HG02870 (cell line): Measurements from ENCODE around the gene TSC22D4.
"Not testable (repeated sequence)": the region's sequence is repeated elsewhere in the genome, so short reads cannot be mapped to it uniquely, and the experiment has no call there.

Source experiments
- ATAC-seq: cut with Tn5 transposase; IDR thresholded peaks from one replicate; pipeline ENCODE4 v1.9.1; 2021; ENCODE audit warnings: mild to moderate bottlenecking, moderate library complexity; ENCODE audit not compliant: unreplicated experiment

Gene TSC22D4

DNA sequence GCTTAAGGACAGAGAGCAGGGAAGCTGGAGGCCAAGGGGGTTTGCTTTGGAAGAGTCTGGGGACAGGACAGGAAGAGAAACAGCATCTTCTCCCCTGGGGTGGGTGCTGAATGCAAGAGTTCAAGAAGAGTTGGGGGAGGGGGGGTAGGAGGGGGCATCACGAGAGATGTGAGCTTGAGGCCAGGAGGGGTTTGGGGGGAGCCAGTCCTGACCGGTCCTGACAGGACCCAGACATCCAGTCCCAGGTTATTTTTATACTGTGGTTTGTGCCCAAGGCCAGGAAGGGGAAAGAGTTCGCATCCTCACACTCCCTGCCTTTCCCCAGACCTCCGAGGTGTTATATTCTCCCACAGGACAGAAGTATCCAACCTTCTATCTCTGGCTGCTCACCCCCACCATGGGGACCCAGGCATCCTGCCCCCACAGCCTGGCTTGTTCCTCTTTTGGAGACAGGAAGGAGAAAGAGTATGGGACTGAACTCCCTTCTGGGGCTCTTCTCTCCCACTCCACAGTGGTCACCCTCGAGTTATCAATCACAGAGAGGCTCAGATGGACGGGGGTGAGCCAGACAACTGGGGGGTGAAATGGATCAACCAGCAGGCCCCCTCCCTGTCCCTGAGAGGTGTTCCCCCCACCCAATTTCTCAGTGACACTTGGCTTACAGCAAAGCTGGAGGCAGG is 2.8 kb downstream of the TSC22D4 start:
- no peak for ATAC-seq

DNA sequence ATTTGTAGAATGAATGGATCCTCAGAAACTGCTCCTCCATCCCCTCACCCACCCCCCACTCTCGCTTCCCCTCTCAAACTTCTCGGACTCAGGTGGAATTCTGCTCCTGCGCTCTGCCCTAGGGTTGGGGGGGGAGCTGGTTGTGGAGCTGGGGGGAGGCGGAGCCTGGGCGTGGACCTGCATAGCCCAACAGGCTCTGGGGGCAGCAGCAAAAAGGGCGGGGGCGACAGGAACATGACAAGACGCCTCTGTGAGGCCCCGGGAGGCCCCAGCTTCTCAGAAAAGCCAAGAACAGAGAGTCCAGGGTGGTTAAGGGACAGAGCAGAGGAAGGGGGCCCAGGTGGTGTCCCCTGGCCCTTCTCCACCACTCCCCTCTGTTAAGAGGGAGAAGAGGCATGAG is 3.5 kb downstream of the TSC22D4 start:
- ATAC-seq = no peak

DNA sequence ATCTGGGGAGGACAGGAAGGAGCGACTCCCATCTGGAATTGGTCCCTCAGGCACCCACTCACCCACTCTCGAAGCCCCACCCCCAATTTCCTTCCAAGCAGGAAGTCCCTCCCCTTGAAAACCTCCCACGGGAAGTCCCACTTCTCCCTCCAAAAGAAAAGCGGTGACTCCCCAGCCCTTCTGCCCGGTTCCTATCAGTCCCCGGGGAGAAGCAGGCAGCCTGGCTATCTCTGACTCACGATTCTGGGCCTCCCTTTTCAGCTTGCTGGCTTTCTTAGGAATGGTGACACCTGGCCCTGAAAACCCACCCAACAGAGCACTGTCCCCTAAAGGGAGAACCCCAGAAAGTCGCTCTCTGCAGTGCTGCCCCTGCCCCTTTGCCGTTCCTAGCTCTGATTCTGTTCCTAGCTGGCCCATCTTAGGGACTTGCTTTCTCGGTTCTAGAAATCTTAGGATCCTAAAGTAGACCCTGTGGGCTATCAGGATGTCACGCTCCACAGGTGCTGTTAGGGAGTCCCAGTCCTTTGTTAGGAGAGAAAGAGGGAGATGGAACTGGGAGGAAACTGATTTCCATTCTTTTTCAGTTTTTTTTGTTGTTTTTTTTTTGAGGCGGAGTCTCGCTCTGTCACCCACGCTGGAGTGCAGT is 6.0 kb downstream of the TSC22D4 start:
- no peak for ATAC-seq

DNA sequence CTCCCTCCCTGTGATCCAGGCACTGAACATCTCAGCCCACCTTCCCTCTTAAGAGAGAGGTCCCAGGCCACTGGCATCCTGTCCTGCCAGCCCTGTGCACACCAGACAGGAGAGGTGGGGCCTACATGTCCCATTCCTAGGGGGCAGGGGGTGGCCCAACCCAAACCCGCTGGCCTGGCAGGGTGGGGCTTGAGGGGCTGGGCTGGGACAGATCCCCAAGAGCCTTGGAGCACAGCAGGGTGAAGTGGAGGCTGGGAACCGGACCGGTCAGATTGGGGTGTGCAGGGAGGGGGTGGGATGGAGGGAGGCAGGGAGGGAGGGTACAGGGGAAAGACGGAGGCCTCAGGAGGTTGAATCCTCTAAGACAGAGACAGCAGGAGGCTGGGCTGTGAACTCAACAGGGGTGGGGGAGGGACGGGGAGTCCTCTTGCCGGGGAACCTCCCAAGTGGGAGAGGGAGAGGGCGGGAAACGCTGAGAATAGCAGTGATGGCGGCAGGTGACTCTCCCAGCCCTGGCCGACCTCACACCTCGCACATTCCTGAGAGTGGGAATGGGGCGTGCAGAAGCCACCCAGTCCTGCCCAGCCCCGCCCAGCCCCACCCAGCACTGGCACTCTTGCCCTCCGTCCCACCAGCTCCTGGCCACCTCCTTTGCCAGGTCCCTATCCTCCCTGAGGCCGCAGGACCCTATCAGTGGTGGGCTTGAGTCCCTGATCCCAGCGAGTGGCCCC is 6.7 kb downstream of the TSC22D4 start:
- no peak for ATAC-seq

DNA sequence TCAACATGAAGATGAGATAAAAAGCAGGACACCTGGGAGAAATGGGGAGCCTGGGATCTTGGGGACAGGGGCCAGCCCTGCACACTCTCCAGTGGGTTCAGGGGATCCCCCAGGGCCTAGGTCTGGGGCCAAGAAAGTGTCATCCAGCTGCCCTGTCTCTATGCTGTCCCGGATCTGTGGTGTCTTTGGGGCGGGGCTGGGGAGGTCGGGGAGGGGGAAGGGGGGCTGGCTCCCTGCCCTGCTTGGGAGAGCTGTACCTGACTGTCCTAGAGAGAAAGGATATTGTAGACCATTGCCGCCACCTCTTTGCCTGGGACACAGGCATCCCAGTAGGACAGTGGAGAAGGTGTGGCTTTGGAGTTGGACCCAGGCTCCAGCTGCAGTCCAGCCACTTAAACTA is 8.0 kb downstream of the TSC22D4 start:
- ATAC-seq = no peak

DNA sequence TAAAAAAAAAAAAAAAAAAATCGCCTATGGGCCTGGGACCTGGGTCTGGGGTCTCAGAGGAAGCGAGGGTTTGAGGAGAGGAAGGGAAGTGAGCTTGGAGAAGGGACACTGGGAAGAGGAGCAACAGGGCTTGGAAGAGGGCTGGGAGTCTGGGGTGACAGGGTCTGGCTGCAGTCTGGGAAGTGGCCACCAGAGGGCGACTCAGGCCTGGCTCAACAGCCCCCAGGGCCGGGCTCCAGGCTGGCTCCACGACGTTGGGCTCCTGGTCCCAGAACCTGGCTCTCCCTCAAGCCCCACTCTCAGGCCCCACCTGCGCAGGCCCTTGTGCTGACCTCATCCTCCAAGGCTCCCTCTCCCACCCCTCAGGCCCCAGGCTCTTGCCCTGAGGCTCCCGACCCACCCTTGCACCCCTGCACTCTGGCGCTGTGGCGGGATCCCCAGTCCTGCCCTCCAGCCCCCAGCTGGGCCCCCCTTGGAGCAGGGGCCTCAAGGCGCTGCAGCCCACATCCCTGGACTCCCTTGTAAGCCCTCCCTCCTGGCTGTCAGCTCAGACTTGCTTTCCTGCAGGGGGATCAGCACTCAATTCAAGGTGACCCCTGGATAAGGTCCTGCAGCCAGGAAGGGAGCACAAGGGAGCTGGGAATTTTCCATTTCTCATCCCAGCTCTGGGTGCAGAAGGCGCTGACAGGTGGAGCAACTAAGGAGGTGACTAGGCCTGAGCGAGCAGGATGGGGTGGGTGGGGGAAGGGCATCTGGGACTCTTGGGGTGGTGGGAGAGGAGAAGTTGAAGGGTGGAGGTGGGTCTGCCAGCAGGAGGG is 9.6 kb downstream of the TSC22D4 start:
- ATAC-seq = no peak

DNA sequence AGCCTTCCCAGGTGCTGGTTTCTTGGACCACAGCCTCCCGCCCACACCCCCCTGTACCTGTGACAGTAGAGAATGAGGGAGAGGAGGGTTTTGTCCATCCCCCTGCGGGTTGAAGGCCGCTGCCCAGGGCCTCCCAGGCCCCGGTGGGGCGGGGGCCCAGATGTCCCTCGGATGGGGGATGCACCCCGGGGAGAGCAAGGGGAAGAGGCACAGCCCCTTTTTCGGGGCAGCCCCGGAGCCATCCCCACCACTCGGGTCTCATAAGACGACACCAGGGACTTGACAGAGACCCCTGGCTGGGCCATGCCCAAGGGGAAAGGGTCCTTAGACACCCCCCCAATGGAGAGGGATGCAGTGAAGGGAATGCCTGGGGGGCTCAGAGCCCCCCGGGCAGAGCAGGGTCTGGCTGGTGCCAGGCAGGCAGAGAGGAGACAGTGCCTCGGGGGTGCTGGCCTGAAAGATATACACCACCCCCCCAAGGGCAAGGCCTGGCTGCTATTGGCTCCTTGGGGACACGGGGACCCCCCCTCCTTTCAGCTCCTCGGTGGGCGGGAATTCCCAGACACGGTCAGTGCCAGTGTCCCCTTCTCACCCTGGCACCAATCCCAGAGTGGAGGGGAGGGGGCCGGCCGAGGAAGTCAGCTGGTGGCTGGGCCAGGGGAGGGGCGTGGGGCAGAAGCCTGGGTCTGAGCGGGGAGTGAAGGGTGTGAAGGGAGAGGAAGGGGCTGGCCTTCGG is 11.2 kb downstream of the TSC22D4 start:
- ATAC-seq = no peak

DNA sequence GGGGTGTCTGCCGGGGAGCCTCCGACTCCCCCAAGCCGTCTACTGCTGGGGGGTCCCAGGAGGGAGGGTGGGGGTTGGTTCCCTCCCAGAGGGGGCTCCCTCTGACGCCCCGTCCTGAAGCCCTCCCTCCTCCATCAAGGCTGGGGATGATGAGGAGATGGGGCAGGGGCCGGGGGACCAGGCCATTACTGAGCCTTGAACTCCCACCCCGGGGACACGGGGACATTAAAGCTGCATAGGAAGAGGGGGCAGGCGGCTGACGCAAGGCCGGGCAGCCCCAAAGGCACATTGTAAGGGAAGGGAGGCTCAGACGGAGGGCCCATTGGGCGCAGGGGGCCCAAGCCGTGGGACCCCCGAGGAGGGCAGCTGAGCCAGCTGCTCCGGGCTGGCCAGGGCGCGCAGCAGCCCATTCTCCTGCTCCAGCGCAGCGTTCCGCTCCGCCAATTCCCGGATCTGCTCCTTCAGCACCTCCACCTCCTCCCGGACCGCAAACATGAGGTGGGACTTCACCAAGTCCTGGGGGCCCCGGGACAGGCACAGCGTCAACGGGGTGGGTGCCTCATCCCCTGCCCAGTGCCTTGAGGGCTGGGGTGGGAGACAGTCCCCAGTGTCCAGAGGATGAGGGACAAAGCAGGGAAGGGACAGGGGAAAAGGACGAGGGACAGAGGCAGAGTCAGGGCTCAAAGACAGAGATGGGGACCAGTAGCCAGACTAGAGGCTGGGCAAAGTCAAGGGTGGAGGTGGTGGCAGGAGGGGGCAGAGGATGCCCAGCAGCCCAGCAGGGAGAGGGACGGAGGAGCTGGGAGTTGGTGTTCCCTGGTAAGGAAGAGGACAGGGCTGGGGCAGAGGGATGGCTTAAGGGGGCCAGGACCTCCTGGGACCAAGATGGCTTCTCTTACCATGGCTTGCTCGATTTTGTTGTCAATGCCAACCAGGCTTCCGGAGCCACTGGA is 12.1 kb downstream of the TSC22D4 start:
- ATAC-seq = no peak

DNA sequence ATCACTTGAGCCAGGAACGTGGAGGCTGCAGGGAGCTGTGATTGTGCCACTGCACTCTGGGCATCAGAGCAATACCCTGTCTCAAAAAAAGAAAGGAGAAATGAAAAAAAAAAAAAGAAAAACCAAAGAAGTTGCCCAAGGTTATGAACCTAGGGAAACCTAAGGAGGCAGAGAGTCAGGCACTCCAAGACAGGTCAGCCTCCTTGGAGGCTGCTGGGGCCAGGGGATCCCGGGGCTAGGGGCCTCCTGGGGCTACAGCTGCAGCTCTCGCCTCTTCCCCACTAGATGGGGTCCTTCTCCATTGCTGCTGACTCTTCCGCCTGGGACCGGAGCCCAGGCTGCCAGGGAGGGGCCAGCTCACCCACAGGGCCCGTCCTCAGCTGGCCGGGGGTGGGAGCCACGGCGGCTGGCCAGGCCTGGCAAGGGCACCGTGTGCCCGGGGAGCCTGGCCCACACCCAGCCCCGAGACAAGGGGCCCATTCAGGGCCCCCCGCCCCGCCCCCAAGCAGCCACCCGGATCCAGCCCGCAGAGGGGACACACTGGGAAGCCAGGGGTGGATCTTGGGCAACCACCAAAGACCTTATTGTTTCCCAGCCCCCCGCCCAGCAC is 13.2 kb downstream of the TSC22D4 start:
- ATAC-seq = no peak

DNA sequence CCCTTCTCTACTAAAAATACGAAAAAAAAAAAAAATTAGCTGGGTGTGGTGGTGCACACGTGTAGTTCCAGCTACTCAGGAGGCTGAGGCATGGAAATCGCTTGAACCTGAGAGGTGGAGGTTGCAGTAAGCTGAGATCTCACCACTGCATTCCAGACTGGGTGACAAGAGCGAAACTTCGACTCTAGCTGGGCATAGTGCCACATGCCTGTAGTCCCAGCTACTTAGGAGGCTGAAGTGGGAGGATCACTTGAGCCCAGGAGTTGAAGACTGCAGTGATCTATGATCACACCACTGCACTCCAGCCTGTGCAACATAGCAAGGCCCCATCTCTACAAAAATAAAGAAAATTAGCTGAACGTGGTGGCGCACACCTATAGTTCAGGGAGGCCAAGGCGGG is 13.7 kb downstream of the TSC22D4 start:
- ATAC-seq = no peak

DNA sequence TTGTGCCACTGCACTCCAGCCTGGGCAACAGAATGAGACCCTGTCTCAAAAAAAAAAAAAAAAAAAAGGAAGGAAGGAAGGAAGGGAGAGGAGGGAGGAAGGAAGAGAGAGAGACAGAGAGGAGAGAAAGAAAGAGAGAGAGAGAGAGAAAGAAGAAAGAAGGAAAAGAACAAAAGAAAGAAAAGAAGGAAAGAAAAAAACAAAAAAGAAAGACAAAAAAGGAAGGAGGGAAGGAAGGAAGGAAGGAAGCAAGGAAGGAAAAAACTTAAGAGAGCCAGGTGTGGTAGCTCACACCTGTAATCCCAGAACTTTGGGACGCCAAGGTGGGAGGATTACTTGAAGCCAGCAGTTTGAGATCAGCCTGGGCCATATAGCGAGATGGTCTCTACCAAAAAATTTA is 14.2 kb downstream of the TSC22D4 start:
- no peak for ATAC-seq

DNA sequence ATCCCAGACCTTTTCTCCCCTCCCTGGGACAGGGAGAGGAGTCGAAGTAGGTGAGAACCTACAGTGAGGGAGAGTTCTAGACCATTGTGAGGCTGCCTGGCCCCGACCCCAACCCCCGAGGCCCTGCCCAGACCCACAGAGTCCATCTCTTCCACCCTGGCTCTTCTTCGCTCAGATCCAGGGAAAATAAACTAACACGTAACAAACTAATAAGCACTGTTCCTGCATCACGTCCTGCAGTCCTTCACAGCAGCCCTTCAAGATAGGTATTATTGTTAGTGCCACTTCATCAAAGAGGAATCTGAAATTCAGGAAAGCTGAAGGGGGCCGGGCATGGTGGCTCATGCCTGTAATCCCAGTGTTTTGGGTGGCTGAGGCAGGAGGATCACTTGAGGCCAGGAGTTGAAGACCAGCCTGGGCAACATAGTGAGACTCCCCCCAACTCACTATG is 14.8 kb downstream of the TSC22D4 start, which contains the start of gene SPACDR:
Gene SPACDR (minus strand): TSS at position 51 of the 451 bp plus-strand sequence. CDS start 235 bp downstream, outside the sequence.
- ATAC-seq = no peak

DNA sequence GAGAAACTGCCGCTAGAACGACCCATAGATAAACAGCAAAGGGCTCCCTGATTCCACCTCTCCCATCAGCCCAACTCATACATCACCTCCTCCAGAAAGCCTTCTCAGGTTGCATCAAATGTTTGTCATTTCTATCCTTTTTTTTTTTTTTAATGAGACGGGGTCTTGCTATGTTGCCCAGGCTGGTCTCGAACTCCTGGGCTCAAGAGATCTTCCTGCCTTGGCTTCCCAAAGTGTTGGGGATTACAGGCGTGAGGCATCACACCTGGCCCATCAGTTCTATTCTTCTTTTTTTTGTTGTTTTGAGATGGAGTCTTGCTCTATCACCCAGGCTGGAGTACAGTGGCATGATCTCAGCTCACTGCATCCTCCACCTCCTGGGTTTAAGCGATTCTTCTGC is 22.0 kb downstream of the TSC22D4 start:
- ATAC-seq = no peak

DNA sequence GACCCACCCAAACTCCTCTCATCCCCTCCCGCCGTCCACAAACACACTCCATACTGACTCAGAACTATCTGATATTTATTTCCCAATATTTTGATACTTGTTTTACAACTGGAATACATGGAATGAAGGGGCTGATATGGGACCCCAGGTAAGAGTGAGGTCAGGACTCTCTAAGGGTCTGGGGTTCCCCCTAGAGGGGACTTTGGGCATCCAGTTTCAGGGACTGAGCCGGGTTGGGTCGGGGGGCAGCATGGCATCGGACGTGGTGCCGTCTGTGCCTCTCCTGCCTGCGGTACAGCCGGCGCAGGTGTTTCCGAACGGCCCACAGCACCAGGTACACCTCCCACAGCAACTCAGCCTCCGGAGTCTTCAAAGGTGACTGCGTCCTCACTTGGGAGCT is 22.5 kb downstream of the TSC22D4 start:
- no peak for ATAC-seq

DNA sequence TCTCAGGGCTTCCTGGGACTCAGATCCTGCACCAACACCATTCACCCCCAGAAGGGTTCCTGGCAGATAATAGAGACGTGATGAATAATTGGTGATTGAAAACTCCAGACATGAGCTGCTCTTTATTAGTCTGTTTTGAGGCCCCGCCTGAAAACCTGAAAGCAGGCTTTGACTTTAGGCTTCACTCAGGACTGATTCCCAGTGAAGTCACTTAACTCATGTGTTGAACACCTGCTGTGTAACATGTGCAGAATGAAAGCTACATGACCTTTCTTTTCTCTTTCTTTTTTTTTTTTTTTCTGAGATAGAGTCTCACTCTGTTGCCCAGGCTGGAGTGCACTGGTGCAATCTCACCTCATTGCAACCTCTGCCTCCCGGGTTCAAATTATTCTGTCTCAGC is 23.8 kb downstream of the TSC22D4 start:
- no peak for ATAC-seq

DNA sequence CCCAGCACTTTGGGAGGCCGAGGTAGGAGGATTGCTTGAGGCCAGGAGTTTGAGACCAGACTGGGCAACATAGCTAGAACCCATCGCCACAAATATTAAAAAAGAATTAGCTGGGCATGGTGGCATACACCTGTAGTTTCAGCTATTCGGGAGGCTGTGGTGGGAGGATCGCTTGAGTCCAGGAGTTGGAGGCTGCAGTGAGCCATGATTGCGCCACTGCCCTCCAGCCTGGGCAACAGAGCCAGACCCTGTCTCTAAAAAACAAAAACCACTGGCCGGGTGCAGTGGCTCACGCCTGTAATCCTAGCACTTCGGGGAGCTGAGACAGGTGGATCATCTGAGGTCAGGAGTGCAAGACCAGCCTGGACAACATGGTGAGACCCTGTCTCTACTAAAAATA is 25.2 kb downstream of the TSC22D4 start:
- not testable (repeated sequence) for ATAC-seq

DNA sequence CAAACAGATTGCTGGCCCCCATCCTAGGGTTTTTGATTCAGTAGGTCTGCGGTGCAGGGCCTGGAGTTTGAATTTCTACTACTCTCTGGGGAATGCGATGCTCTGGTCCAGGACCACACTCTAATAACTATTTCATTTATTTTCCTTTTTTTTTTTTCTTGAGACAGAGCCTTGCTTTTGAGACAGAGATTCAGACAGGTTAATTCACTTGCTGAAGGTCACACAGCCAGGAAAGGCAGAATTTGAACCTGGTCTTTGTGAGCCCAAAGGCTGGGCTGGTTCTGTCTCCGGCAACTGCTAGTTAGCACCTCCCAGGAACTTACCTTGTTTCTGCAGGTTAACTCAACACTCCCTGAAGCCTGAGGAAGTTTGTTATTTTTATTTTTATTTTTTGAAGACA is 26.5 kb downstream of the TSC22D4 start:
- ATAC-seq = no peak

DNA sequence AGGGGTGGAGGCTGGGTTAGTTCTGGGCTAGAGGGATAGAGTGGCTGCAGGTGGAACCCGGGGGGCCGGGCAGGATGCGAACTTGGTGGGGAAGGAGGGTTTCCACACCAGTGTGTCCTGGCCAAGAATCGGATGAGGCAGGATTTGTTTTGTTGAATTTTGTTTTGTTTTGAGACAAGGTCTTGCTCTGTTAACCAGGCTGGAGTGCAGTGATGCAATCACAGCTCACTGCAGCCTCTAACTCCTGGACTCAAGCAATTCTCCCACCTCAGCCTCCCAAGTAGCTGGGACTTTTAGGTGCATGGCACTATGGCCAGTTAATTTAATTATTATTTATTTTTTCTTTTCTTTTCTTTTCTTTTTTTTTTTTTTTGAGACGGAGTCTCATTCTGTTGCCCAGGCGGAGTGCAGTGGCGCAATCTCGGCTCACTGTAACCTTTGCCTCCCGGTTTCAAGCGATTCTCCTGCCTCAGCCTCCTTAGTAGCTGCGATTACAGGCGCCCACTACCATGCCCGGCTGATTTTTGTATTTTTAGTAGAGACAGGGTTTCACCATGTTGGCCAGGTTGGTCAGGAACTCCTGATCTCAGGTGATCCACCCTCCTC is 29.7 kb downstream of the TSC22D4 start:
- no peak for ATAC-seq
